ENCODE measurements around the gene PXK. TPM values are rescaled to one million over a fixed set of nuclear protein-coding genes. Genes with fewer than 3 reads are reported as not detected.
A peak's percentile ranks its signal among the peaks of the same experiment; 100 is the strongest.

The PXK gene
- total and polyA plus RNA-seq, 10 of the 15 experiments (the other 5 are each of a cell fraction or from before 2014, with no cell fraction given) = 8.4 to 38.0 (median 27.6) TPM

- H3K79me2 ChIP-seq (ENCODE audit: control insufficient read depth, insufficient read depth, low read length) = peaks cover 34% of the 10 kb centered on the region
- H3K36me3 ChIP-seq (ENCODE audit: control insufficient read depth in 2 of 2, insufficient read depth in 2 of 2, low read length in 1 of 2) = peaks cover 2 to 20% of the 10 kb centered on the region in 2 experiments
- ChIA-PET CTCF (interaction anchor here (0.7 to 15.5 kb wide), 41 partner anchors 8 to 323 kb away, joined by 3 to 503 read pairs (median 12); partner anchors contain the start of genes ABHD6, ACOX2, KCTD6 and PXK), SMC1A (ENCODE audit: uncharacterized antibody, unreplicated experiment) (interaction anchor here (0.7 to 4.5 kb wide), 20 partner anchors 10 to 323 kb away, joined by 3 to 39 read pairs (median 16); partner anchors contain the start of genes ABHD6, KCTD6 and PDHB), RAD21 (ENCODE audit: unreplicated experiment) (interaction anchor here (0.6 to 4.2 kb wide), 18 partner anchors 8 to 322 kb away, joined by 3 to 47 read pairs (median 14); partner anchors contain the start of genes ABHD6, KCTD6 and PXK), POLR2A (interaction anchor here (1.1 to 2.1 kb wide), 4 partner anchors 42 to 185 kb away, joined by 3 to 8 read pairs (median 6); no protein-coding TSS in a partner anchor)
- peak overlapping the region; percentile 94; the same call in 1 of the 2 replicates for H3K27ac ChIP-seq (ENCODE audit: control insufficient read depth, insufficient read depth)
- in situ Hi-C loops (cut with MboI) = loop anchor here (5.0 kb wide), 1 partner anchor 320 kb away; no protein-coding TSS in a partner anchor
- intact Hi-C loops (cut with micrococcal nuclease; ENCODE audit: unreplicated experiment) = loop anchor here (1.0 to 10.0 kb wide), 4 partner anchors 105 to 325 kb away; partner anchors contain the start of gene FLNB
- no peaks in the 10 kb centered on the region for H4K20me1 ChIP-seq (ENCODE audit: control insufficient read depth, insufficient read depth)
- no peaks in the 10 kb centered on the region for H3K27me3 ChIP-seq (replicated peaks in 1 of 2; ENCODE audit: control insufficient read depth in 2 of 2, insufficient read depth in 2 of 2, low read length in 1 of 2)
- H3K4me1 ChIP-seq (ENCODE audit: control insufficient read depth, insufficient read depth, low read length) = 0 out of 2 replicates have a peak, but pooled peaks cover 2% of the 10 kb centered on the region
- WGBS (ENCODE audit: insufficient coverage, insufficient replicate concordance, low lambda C conversion rate, missing lambda C conversion rate) = 11% methylated on average over 10 of the region's 10 CpGs
- H3K4me2 ChIP-seq (ENCODE audit: control insufficient read depth, insufficient read depth) = peak overlapping the region; percentile 92
- BruUV-seq (replicated peaks) = no TSS peak
- TF ChIP-seq RAD21 (IDR thresholded peaks at IDR 0.05; ENCODE audit: insufficient read depth, low read depth, low read length) (peak; percentile 55), ZNF384 (IDR thresholded peaks at IDR 0.05; ENCODE audit: borderline replicate concordance, low read depth, low read length) (peak; percentile 94), CTCF (IDR thresholded peaks at IDR 0.05 in 2 of 3, conservative IDR thresholded peaks at IDR 0.05 in 1 of 3; ENCODE audit: control insufficient read depth in 2 of 3, extremely low read depth in 1 of 3, insufficient read depth in 1 of 3, low read depth in 3 of 3, low read length in 3 of 3) (peak; percentile 25 to 52 (median 49); a peak in 5 of 6 replicates), BACH1 (IDR thresholded peaks at IDR 0.05; ENCODE audit: borderline replicate concordance) (no peak), SMC3 (IDR thresholded peaks at IDR 0.05; ENCODE audit: borderline replicate concordance, low read length) (peak; percentile 38; the same call in 1 of the 2 replicates)
- H3K9me3 ChIP-seq (replicated peaks; ENCODE audit: control insufficient read depth, insufficient read depth, low read length) = no peaks in the 10 kb centered on the region
- peak; percentile 31 for ATAC-seq
- H2AFZ ChIP-seq (ENCODE audit: control insufficient read depth, low read depth, low read length) = no peak overlapping the region
- peak overlapping the region; percentile 84 for H3K9ac ChIP-seq (ENCODE audit: control insufficient read depth, insufficient read depth, low read length)
- FAIRE-seq = no peak
- no peak for DNase-seq (ENCODE audit: low read depth, low spot score)
- peak overlapping the region; percentile 74 for H3K4me3 ChIP-seq
These were observed 25.0 kb upstream of the PXK start for GRCh38 chr3:58307639-58308215.
